ENCODE data around the gene PDSS2.

The PDSS2 gene

DNA sequence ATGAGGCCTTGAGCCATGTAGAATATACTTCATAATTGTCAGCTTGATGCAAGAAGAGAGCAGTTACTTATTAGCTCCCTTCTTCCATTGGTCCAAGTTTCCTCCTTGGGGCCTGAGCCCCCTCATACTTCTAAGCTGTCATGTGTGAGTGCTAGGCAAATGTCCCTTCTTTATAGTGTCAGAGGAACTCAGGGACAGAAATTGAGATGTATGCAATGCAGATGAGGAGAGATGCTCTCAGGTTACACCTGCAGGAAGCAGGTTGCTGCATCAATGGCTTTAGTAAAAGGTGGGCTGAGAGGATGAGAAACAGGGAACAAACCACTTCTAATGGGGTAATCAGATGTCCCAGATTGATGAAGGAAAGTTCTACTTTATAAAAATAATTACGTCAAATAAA, 6.7 kb upstream of the PDSS2 start:
- no peaks in the 10 kb centered on the region for H3K9me3 ChIP-seq (ENCODE audit: insufficient read depth, low read depth, low read length)
- no peaks in the 10 kb centered on the region for H3K27me3 ChIP-seq (ENCODE audit: insufficient read depth, low read length)
- no peak overlapping the region for H3K4me3 ChIP-seq (ENCODE audit: low read length)
- no peaks in the 10 kb centered on the region for H3K4me1 ChIP-seq (ENCODE audit: insufficient read depth, low read length)
- H3K9ac ChIP-seq (ENCODE audit: low read depth, low read length), result no peak overlapping the region
- H3K27ac ChIP-seq (ENCODE audit: low read depth, low read length), result no peak overlapping the region
- WGBS, result no CpG with 5 or more reads among the region's 1 CpG
- no peaks in the 10 kb centered on the region for H3K36me3 ChIP-seq (ENCODE audit: insufficient read depth, low read length)

DNA sequence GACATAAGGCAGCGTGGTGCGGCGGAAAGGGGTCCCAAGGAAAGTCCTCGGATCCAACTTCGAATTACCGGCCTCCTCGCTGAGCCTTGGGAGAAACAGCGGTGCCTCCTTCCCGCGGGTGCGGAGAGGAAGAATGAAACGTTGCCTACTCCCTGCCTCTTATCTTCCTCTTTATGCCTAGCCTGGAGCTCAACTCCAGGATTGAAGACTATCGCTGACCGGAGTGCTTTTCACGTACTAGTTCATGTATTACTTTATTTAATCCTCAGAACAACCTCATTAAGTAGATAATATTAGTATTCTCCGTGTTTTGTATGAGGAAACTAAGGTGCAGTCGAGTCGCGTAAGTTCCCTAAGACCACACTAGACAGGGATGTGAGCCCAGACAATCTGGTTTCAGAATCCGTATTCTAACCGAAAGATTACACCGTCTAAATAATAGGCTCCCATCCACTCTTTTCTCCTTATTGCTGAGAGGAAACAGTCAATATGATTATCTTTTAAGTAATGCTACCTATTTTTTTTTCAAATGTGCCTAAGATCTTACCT, 793 bp upstream of the PDSS2 start:
- WGBS, result 36% methylated on average over 22 of the region's 22 CpGs
- Histone ChIP-seq H3K4me1 (ENCODE audit: insufficient read depth, low read length) (no peaks in the 10 kb centered on the region), H3K27me3 (ENCODE audit: insufficient read depth, low read length) (no peaks in the 10 kb centered on the region; the same call in 1 of the 2 replicates), H3K9me3 (ENCODE audit: insufficient read depth, low read depth, low read length) (no peaks in the 10 kb centered on the region), H3K27ac (ENCODE audit: low read depth, low read length) (no peak overlapping the region), H3K36me3 (ENCODE audit: insufficient read depth, low read length) (no peaks in the 10 kb centered on the region), H3K9ac (ENCODE audit: low read depth, low read length) (peak overlapping the region; percentile 42; the same call in 1 of the 2 replicates), H3K4me3 (ENCODE audit: low read length) (peak overlapping the region; percentile 75)

DNA sequence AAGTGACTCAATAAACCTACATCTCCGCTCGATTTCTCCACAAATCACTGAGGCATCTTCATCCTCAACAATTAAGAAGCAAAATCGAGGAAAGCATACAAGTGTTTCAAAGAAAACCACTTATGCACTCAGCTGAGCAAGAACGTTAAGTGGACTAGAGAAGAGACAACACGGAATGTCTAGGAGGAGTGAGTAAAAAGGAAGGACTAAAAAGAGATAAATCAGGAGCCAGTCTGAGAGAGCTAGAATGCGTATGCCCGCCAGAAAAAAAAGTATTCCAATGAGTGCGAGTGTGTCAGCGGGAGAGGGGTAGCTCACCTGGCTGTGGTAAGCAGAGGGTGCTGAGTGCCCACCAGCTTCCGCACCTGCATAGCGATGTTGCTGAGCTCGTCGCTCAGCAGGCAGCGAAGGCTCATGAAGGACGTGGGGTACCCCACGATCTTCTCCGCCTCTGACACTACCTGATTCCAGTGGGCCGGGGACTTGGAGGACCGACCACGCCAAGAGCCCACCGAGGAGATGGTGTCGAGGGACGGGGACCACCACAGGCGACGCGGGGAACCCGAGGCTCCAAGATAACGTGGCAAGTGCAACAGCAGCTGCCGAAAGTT, 587 bp downstream of the PDSS2 start:
- 5% methylated on average over 29 of the region's 29 CpGs for WGBS
- Histone ChIP-seq H3K27me3 (ENCODE audit: insufficient read depth, low read length) (no peaks in the 10 kb centered on the region; the same call in 1 of the 2 replicates), H3K27ac (ENCODE audit: low read depth, low read length) (peak overlapping the region; percentile 73), H3K9ac (ENCODE audit: low read depth, low read length) (peak overlapping the region; percentile 71), H3K4me1 (ENCODE audit: insufficient read depth, low read length) (no peaks in the 10 kb centered on the region), H3K4me3 (ENCODE audit: low read length) (peak overlapping the region; percentile 75), H3K36me3 (ENCODE audit: insufficient read depth, low read length) (no peaks in the 10 kb centered on the region), H3K9me3 (ENCODE audit: insufficient read depth, low read depth, low read length) (no peaks in the 10 kb centered on the region)

DNA sequence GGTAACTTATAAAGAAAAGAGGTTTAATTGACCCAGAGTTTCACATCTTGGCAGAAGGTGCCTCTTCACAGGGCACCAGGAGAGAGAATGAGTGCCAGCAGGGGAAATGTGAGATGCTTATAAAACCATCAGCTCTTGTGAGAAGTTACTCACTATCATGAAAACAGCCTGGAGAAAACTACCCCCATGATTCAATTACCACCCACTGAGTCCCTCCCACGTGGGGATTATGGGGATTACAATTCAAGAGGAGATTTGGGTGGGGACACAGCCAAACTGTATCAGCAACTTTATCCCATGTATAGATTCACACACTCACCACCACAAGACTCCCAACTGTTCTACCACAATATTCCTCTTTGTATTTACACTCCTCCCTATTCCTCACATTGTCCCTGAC, 10.6 kb downstream of the PDSS2 start:
- Histone ChIP-seq H3K9me3 (ENCODE audit: insufficient read depth, low read depth, low read length) (peaks cover 29% of the 10 kb centered on the region), H3K36me3 (ENCODE audit: insufficient read depth, low read length) (peaks cover 2% of the 10 kb centered on the region; the same call in 1 of the 2 replicates), H3K27ac (ENCODE audit: low read depth, low read length) (no peak overlapping the region), H3K9ac (ENCODE audit: low read depth, low read length) (no peak overlapping the region), H3K4me1 (ENCODE audit: insufficient read depth, low read length) (no peaks in the 10 kb centered on the region), H3K27me3 (ENCODE audit: insufficient read depth, low read length) (no peaks in the 10 kb centered on the region), H3K4me3 (ENCODE audit: low read length) (no peak overlapping the region)
- WGBS, result 83% methylated on average over 1 of the region's 1 CpG

DNA sequence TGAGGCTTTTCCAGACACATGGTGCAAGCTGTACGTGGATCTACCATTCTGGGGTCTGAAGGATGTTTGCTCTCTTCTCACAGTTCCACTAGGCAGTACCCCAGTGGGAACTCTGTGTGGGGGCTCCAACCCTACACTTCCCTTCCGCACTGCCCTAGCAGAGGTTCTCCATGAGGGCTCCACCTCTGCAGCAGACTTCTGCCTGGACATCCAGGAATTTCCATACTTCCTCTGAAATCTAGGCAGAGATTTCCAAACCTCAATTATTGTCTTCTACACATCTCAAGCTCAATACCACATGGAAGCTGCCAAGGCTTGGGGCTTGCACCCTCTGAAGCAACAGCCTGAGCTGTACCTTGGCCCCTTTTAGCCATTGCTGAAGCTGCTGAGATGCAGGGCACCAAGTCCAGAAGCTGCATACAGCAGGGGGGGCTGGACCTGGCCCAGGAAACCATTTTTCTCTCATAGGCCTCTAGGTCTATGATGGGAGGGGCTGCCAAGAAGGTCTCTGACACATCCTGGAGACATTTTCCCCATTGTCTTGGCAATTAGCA, 11.6 kb downstream of the PDSS2 start:
- peaks cover 2% of the 10 kb centered on the region; the same call in 1 of the 2 replicates for H3K36me3 ChIP-seq (ENCODE audit: insufficient read depth, low read length)
- peaks cover 29% of the 10 kb centered on the region for H3K9me3 ChIP-seq (ENCODE audit: insufficient read depth, low read depth, low read length)
- no peaks in the 10 kb centered on the region for H3K4me1 ChIP-seq (ENCODE audit: insufficient read depth, low read length)
- H3K4me3 ChIP-seq (ENCODE audit: low read length), result no peak overlapping the region
- H3K27ac ChIP-seq (ENCODE audit: low read depth, low read length), result no peak overlapping the region
- H3K9ac ChIP-seq (ENCODE audit: low read depth, low read length), result no peak overlapping the region
- 93% methylated on average over 2 of the region's 2 CpGs for WGBS
- no peaks in the 10 kb centered on the region for H3K27me3 ChIP-seq (ENCODE audit: insufficient read depth, low read length)

DNA sequence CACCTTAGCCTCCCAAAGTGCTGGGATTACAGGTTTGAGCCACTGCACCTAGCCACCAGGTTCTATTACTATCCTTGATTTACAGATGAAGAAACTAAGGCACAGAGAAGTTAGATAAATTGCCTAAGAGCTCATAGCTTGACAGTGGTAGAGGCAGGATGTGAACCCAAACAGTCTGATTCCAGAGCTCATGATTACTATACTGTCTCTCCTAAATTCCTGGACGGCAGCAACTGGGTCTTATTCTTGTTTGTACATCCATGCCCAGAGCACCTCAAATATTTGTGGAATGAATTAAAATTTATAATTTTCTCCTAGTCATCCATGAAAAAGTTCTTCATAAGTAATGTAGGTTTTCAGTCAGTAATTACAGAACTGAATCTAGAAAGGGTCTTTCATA, 15.1 kb downstream of the PDSS2 start:
- peaks cover 26% of the 10 kb centered on the region for H3K9me3 ChIP-seq (ENCODE audit: insufficient read depth, low read depth, low read length)
- 80% methylated on average over 1 of the region's 1 CpG for WGBS
- H3K27me3 ChIP-seq (ENCODE audit: insufficient read depth, low read length), result no peaks in the 10 kb centered on the region
- no peak overlapping the region for H3K27ac ChIP-seq (ENCODE audit: low read depth, low read length)
- H3K4me3 ChIP-seq (ENCODE audit: low read length), result no peak overlapping the region
- no peak overlapping the region for H3K9ac ChIP-seq (ENCODE audit: low read depth, low read length)
- H3K36me3 ChIP-seq (ENCODE audit: insufficient read depth, low read length), result peaks cover 2% of the 10 kb centered on the region; the same call in 1 of the 2 replicates
- no peaks in the 10 kb centered on the region for H3K4me1 ChIP-seq (ENCODE audit: insufficient read depth, low read length)

DNA sequence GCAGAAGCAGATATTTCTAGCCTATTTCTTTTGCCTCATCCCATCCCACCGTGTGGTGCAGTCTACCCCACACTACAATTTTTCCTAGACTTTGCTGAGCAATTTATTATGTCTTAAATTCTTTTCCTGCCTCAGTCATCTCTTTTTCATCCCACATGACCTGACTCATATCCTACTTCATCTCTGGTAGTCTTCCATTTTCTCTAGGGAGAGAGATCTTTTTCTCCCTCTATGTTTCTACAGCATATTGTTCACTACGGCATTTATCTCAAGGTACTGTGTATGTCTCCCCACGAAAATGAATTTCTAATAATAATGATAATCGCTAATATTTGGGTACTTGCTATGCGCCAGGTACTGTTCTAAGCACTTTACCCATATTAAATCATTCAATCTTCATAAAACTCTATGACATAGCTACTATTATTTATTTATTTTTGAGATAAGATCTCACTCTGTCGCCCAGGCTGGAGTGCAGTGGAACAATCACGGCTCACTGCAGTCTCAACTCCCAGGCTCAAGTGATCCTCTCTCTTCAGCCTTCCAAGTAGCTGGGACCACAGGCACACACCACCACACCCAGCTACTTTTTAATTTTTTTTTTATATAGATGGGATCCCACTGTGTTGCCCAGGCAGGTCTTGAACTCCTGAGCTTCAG, 15.6 kb downstream of the PDSS2 start:
- WGBS, result 94% methylated on average over 7 of the region's 7 CpGs
- Histone ChIP-seq H3K9me3 (ENCODE audit: insufficient read depth, low read depth, low read length) (peaks cover 22% of the 10 kb centered on the region), H3K27me3 (ENCODE audit: insufficient read depth, low read length) (no peaks in the 10 kb centered on the region), H3K27ac (ENCODE audit: low read depth, low read length) (no peak overlapping the region), H3K9ac (ENCODE audit: low read depth, low read length) (no peak overlapping the region), H3K4me3 (ENCODE audit: low read length) (no peak overlapping the region), H3K36me3 (ENCODE audit: insufficient read depth, low read length) (peaks cover 2% of the 10 kb centered on the region; the same call in 1 of the 2 replicates), H3K4me1 (ENCODE audit: insufficient read depth, low read length) (no peaks in the 10 kb centered on the region)

GRCh38 chr6:107442938-107443607, 16.3 kb downstream of the PDSS2 start:
- no peak overlapping the region for H3K4me3 ChIP-seq (ENCODE audit: low read length)
- peaks cover 17% of the 10 kb centered on the region for H3K9me3 ChIP-seq (ENCODE audit: insufficient read depth, low read depth, low read length)
- peaks cover 2% of the 10 kb centered on the region; the same call in 1 of the 2 replicates for H3K36me3 ChIP-seq (ENCODE audit: insufficient read depth, low read length)
- 94% methylated on average over 2 of the region's 2 CpGs for WGBS
- no peak overlapping the region for H3K9ac ChIP-seq (ENCODE audit: low read depth, low read length)
- no peak overlapping the region for H3K27ac ChIP-seq (ENCODE audit: low read depth, low read length)
- no peaks in the 10 kb centered on the region for H3K4me1 ChIP-seq (ENCODE audit: insufficient read depth, low read length)
- no peaks in the 10 kb centered on the region for H3K27me3 ChIP-seq (ENCODE audit: insufficient read depth, low read length)

DNA sequence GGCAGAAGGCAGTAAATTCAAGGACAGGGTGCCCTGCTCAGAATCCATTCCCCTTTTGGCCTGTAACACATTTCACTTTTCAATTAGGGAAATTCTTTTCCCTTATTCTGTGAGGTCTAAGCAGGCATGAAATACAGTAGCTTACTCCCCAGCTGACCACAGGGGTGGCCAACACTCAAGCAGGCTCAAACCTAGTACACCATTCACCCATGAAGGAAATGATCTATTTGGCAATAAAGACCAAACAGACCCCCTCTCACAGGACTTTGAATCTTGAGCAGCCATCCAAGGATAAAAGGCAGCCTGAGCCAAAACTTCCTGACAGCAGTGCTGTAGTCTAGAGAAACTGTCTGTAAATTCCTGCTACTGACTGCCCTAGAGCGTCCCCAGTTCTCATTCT, 17.7 kb downstream of the PDSS2 start:
- H3K27me3 ChIP-seq (ENCODE audit: insufficient read depth, low read length), result no peaks in the 10 kb centered on the region
- no peaks in the 10 kb centered on the region for H3K4me1 ChIP-seq (ENCODE audit: insufficient read depth, low read length)
- WGBS, result 92% methylated on average over 1 of the region's 1 CpG
- H3K9me3 ChIP-seq (ENCODE audit: insufficient read depth, low read depth, low read length), result peaks cover 5% of the 10 kb centered on the region
- no peak overlapping the region for H3K27ac ChIP-seq (ENCODE audit: low read depth, low read length)
- no peak overlapping the region for H3K9ac ChIP-seq (ENCODE audit: low read depth, low read length)
- peaks cover 2% of the 10 kb centered on the region; the same call in 1 of the 2 replicates for H3K36me3 ChIP-seq (ENCODE audit: insufficient read depth, low read length)
- no peak overlapping the region for H3K4me3 ChIP-seq (ENCODE audit: low read length)

DNA sequence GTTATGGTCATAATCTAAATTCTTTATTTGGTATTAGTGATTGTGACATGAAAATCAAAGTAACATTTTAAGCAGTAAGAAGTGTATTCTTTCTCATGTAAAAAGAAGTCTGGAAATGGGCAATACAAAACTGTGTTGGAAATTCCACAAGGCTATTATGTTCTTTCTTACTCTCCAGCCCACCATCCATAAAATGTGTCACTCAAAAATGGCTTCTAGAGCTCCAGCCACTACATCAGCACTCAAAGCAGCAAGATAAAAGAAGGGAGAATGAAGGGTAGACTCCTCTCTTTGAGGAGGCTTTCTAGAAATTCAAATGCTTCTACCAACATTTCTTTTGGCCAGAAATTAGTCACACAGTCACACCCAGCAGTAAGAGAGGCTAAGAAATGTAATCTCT, 18.4 kb downstream of the PDSS2 start:
- no peak overlapping the region for H3K9ac ChIP-seq (ENCODE audit: low read depth, low read length)

GRCh38 chr6:107439406-107439805, 20.0 kb downstream of the PDSS2 start:
- 0% methylated on average over 1 of the region's 1 CpG for WGBS
- Histone ChIP-seq H3K4me3 (ENCODE audit: low read length) (no peak overlapping the region), H3K9ac (ENCODE audit: low read depth, low read length) (no peak overlapping the region), H3K4me1 (ENCODE audit: insufficient read depth, low read length) (no peaks in the 10 kb centered on the region), H3K9me3 (ENCODE audit: insufficient read depth, low read depth, low read length) (no peaks in the 10 kb centered on the region), H3K27ac (ENCODE audit: low read depth, low read length) (no peak overlapping the region), H3K36me3 (ENCODE audit: insufficient read depth, low read length) (no peaks in the 10 kb centered on the region), H3K27me3 (ENCODE audit: insufficient read depth, low read length) (no peaks in the 10 kb centered on the region)

More for the DNA sequence above, 18.4 kb downstream of the PDSS2 start:
- Histone ChIP-seq H3K4me1 (ENCODE audit: insufficient read depth, low read length) (no peaks in the 10 kb centered on the region), H3K4me3 (ENCODE audit: low read length) (no peak overlapping the region), H3K9me3 (ENCODE audit: insufficient read depth, low read depth, low read length) (no peaks in the 10 kb centered on the region), H3K27ac (ENCODE audit: low read depth, low read length) (no peak overlapping the region), H3K36me3 (ENCODE audit: insufficient read depth, low read length) (no peaks in the 10 kb centered on the region; the same call in 1 of the 2 replicates), H3K27me3 (ENCODE audit: insufficient read depth, low read length) (no peaks in the 10 kb centered on the region)

Data from HUES64 (cell line).